Tibial nerve (tissue), 3 donors: ENCODE data around the gene KCTD16.

ENCODE experiments used
- CTCF ChIP-seq, 5 experiments: fragments of 200-600 bp in 3 of 5; fragments of 450-650 bp in 2 of 5; sonication (generic) in 3 of 5; IDR thresholded peaks; one replicate each; pipeline ENCODE4 v1.5.1; 2016 to 2019; ENCODE audit warnings: antibody characterized with exemption in 5 of 5, mild to moderate bottlenecking in 3 of 5, moderate library complexity in 2 of 5
- POLR2A ChIP-seq, 2 donors: fragments of 450-650 bp; IDR thresholded peaks; one replicate each; pipeline ENCODE4 v1.6.1; 2017; ENCODE audit warnings: antibody characterized with exemption in 2 of 2, mild to moderate bottlenecking in 2 of 2, moderate library complexity in 2 of 2

- TF ChIP-seq CTCF (IDR thresholded peaks at IDR 0.05): no peak
- no peak for TF ChIP-seq POLR2A (IDR thresholded peaks at IDR 0.05)
These were observed 223.2 kb downstream of the KCTD16 start for GRCh38 chr5:144393641-144394435.
